Endothelial cell of umbilical vein (primary cell): Measurements from ENCODE around the gene LRRTM3. TPM values are rescaled to one million over a fixed set of nuclear protein-coding genes. Genes with fewer than 3 reads are reported as not detected.

ENCODE experiments used
- BruUV-seq: library from RNA; stranded (reverse); fragments of 400-500 nt; replicated peaks from 2 replicates; lab custom pipeline; 2021; lab: Mats Ljungman, UMichigan
- CTCF ChIA-PET: fragments of 300-600, 350-600 bp; sonication (Branson Sonifier 250); formaldehyde crosslinking; loops from one replicate; lab custom pipeline; 2021; ENCODE audit warnings: antibody characterized with exemption, inconsistent platforms; lab: Charles Lee
- POLR2A ChIA-PET: fragments of 300-600, 350-600 bp; sonication (Branson Sonifier 250); formaldehyde crosslinking; loops from one replicate; lab custom pipeline; 2021; ENCODE audit warnings: antibody characterized with exemption, inconsistent platforms; lab: Charles Lee
- DNase-seq: peaks from one replicate; pipeline ENCODE4 v3.0.0-alpha.2; 2011; ENCODE audit warnings: low read depth, low spot score
- FAIRE-seq: peaks from 2 replicates; lab custom pipeline; 2011; peaks lifted over from hg19 to GRCh38; lab: Jason Lieb, UNC
- H2AFZ ChIP-seq: 2 replicates; pipeline ENCODE4 v1.6.0; 2012; ENCODE audit warnings: low read depth, low read length, control low read depth, inconsistent platforms
- H3K27ac ChIP-seq: 2 replicates; pipeline ENCODE4 v1.5.1; 2011; ENCODE audit warnings: low read depth, mild to moderate bottlenecking, control low read depth, low read length, moderate library complexity; ENCODE audit not compliant: insufficient read depth
- H3K27me3 ChIP-seq, 2 experiments: 2 replicates each; pipeline versions ENCODE4 v1.6.0 to v1.6.1; 2011; ENCODE audit warnings: low read length in 2 of 2, mixed read lengths in 1 of 2; ENCODE audit not compliant: control insufficient read depth in 2 of 2, insufficient read depth in 2 of 2
- H3K36me3 ChIP-seq, 2 experiments: 2 replicates in 1 of 2; 3 replicates in 1 of 2; pipeline ENCODE4 v1.5.1; 2011; ENCODE audit warnings: low read length in 2 of 2, mild to moderate bottlenecking in 1 of 2, moderate library complexity in 1 of 2; ENCODE audit not compliant: control insufficient read depth in 2 of 2, insufficient read depth in 2 of 2; ENCODE audit errors: extremely low read depth in 1 of 2
- H3K4me1 ChIP-seq: 3 replicates; pipeline ENCODE4 v1.5.1; 2011; ENCODE audit warnings: mild to moderate bottlenecking, low read length; ENCODE audit not compliant: control insufficient read depth, insufficient read depth; ENCODE audit errors: extremely low read depth
- H3K4me2 ChIP-seq: 2 replicates; pipeline ENCODE4 v1.6.1; 2011; ENCODE audit warnings: low read length, control low read depth, mixed read lengths; ENCODE audit not compliant: insufficient read depth
- H3K4me3 ChIP-seq, 3 experiments: fragments of 200-600 bp in 1 of 3; sonication (generic), shearing (Covaris generic) in 1 of 3; replicated peaks in 1 of 3; 2 replicates each; pipeline ENCODE4 v1.5.1; 2011 to 2016; ENCODE audit warnings: control low read depth in 3 of 3, low read length in 3 of 3, mild to moderate bottlenecking in 2 of 3, inconsistent platforms in 1 of 3, low read depth in 1 of 3, moderate library complexity in 1 of 3; ENCODE audit not compliant: insufficient read depth in 1 of 3
- H3K79me2 ChIP-seq: 2 replicates; pipeline ENCODE4 v1.6.0; 2012; ENCODE audit warnings: low read length, inconsistent platforms; ENCODE audit not compliant: control insufficient read depth, insufficient read depth
- H3K9ac ChIP-seq: replicated peaks from 2 replicates; pipeline ENCODE3; 2011; ENCODE audit warnings: low read length, control low read depth; ENCODE audit not compliant: insufficient read depth; ENCODE audit errors: extremely low read depth
- H3K9me1 ChIP-seq: replicated peaks from 3 replicates; pipeline ENCODE4 v1.6.0; 2011; ENCODE audit warnings: mild to moderate bottlenecking, low read length; ENCODE audit not compliant: control insufficient read depth, insufficient read depth; ENCODE audit errors: extremely low read depth
- H3K9me3 ChIP-seq: replicated peaks from 2 replicates; pipeline ENCODE4 v1.5.1; 2012; ENCODE audit warnings: low read length, inconsistent platforms; ENCODE audit not compliant: control insufficient read depth, insufficient read depth
- H4K20me1 ChIP-seq: replicated peaks from 2 replicates; pipeline ENCODE3; 2011; ENCODE audit warnings: mild to moderate bottlenecking, low read length; ENCODE audit not compliant: control insufficient read depth, insufficient read depth; ENCODE audit errors: extremely low read depth
- EZH2 ChIP-seq: IDR thresholded peaks from 2 replicates; pipeline ENCODE4 v1.6.1; 2012; ENCODE audit warnings: borderline replicate concordance, low read depth, mild to moderate bottlenecking, moderate library complexity, low read length, inconsistent platforms; ENCODE audit not compliant: severe bottlenecking
- JUN ChIP-seq: IDR thresholded peaks from 2 replicates; pipeline ENCODE4 v1.6.1; 2011; ENCODE audit warnings: borderline replicate concordance, low read depth; ENCODE audit not compliant: insufficient read length, insufficient read depth
- MYC ChIP-seq: IDR thresholded peaks from one replicate; pipeline ENCODE4 v1.6.1; 2011; ENCODE audit warnings: mild to moderate bottlenecking, low read depth, low read length
- POLR2A ChIP-seq: IDR thresholded peaks from 2 replicates; pipeline ENCODE4 v1.6.1; 2012; ENCODE audit warnings: low read depth, mild to moderate bottlenecking, control low read depth, low read length
- dilution Hi-C: fragments of 300-500 bp; cut with MboI; formaldehyde crosslinking; loops from one replicate; pipeline ENCODE4 v1.15.0; 2019; ENCODE audit warnings: low sequenced_read_pairs; ENCODE audit not compliant: extremely low pct_ligation_motif_present
- intact Hi-C: fragments of 100-400 bp; cut with micrococcal nuclease; formaldehyde crosslinking; loops from one replicate; pipeline ENCODE4 v1.10.0; 2022
- polyA plus RNA-seq, 4 experiments: library from polyadenylated mRNA; depleted of rRNA in 3 of 4; stranded (reverse) in 3 of 4; unstranded in 1 of 4; fragments of >200 nt; gene quantifications; 2 replicates each; pipeline versions ENCODE4 v1.2.1 to v1.2.3, GENCODE V29; 2011 to 2012; ENCODE audit warnings: missing spikeins in 1 of 4
- total RNA-seq: library from RNA; stranded (reverse); gene quantifications from 2 replicates; pipeline ENCODE4 v1.2.3, GENCODE V29; 2021
- TF ChIP-seq, protein P1 (sequence below), 2 donors: IDR thresholded peaks; 1 replicate in 1 of 2; 2 replicates in 1 of 2; pipeline ENCODE4 v1.5.1; 2011; ENCODE audit warnings: low read length in 2 of 2, mild to moderate bottlenecking in 2 of 2, moderate library complexity in 2 of 2, control low read depth in 1 of 2, inconsistent platforms in 1 of 2, low read depth in 1 of 2; ENCODE audit not compliant: insufficient read depth in 1 of 2; ENCODE audit errors: extremely low read depth in 1 of 2

The LRRTM3 gene
- total and polyA plus RNA-seq, 2 donors (not counting 3 experiments of a cell fraction or from before 2014, with no cell fraction given), result not detected

DNA sequence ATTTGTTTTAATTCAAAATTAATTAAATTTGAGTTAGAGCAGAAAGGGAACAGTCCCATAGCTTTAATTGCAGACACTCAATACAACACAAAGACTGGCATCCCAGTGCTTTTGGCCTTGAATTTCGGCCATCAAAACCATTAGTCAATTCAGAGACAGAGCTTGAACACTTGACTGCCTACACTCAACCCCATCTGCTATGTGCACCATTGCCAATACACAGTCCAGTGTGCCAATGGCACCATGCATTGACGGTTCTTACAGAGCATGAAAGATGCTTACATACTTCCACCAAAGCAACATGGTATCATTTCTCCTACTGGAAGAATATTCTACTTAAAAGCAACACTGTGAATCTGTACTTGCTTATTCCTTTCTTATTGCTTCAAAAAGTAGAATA lies 43.6 kb upstream of the LRRTM3 start:
- DNase-seq (no peak), FAIRE-seq (no peak)
- no peak overlapping the region for H3K27ac ChIP-seq
- H3K79me2 ChIP-seq, result no peaks in the 10 kb centered on the region
- no peak overlapping the region for H3K9ac ChIP-seq
- no peaks in the 10 kb centered on the region for H3K9me1 ChIP-seq
- no peaks in the 10 kb centered on the region for H4K20me1 ChIP-seq
- ChIA-PET POLR2A (no interaction called here), CTCF (no interaction called here)
- no TSS peak for BruUV-seq
- dilution Hi-C loops, result no loop called here
- no peaks in the 10 kb centered on the region for H3K27me3 ChIP-seq
- no peak overlapping the region for H3K4me3 ChIP-seq
- intact Hi-C loops, result no loop called here
- H3K9me3 ChIP-seq, result no peaks in the 10 kb centered on the region
- no peaks in the 10 kb centered on the region for H3K36me3 ChIP-seq
- no peaks in the 10 kb centered on the region for H3K4me1 ChIP-seq
- no peak for TF ChIP-seq POLR2A
- H3K4me2 ChIP-seq, result no peak overlapping the region
- H2AFZ ChIP-seq, result no peak overlapping the region

DNA sequence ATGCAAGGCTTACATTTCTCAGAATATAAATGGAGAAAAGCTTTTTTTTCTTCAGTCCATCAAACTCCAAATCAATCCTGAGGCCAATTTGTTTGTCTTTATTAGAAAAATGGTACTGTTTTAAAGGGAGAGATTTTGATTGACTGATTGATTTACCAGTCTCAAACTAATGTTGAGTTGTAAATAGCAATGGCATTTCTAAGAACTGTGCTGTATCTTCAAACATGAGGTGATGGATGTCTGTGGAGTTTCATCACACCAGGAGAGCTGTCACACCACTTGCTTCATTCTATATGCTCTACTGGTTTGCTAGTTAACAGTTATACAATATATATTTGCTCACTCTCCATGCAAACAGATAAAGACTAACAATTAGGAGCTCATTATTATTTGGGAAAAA lies 39.0 kb upstream of the LRRTM3 start:
- no peaks in the 10 kb centered on the region for H3K4me1 ChIP-seq
- H3K4me3 ChIP-seq, result no peak overlapping the region
- TF ChIP-seq, protein P1, sequence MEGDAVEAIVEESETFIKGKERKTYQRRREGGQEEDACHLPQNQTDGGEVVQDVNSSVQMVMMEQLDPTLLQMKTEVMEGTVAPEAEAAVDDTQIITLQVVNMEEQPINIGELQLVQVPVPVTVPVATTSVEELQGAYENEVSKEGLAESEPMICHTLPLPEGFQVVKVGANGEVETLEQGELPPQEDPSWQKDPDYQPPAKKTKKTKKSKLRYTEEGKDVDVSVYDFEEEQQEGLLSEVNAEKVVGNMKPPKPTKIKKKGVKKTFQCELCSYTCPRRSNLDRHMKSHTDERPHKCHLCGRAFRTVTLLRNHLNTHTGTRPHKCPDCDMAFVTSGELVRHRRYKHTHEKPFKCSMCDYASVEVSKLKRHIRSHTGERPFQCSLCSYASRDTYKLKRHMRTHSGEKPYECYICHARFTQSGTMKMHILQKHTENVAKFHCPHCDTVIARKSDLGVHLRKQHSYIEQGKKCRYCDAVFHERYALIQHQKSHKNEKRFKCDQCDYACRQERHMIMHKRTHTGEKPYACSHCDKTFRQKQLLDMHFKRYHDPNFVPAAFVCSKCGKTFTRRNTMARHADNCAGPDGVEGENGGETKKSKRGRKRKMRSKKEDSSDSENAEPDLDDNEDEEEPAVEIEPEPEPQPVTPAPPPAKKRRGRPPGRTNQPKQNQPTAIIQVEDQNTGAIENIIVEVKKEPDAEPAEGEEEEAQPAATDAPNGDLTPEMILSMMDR (IDR thresholded peaks at IDR 0.05; ENCODE audit: extremely low read depth in 1 of 2, insufficient read depth in 1 of 2, low read depth in 1 of 2, low read length in 2 of 2), result no peak
- no peak for TF ChIP-seq JUN
- no peak for TF ChIP-seq MYC
- TF ChIP-seq EZH2, result no peak
- no peak for TF ChIP-seq POLR2A
- H3K9ac ChIP-seq, result no peak overlapping the region
- H3K79me2 ChIP-seq, result no peaks in the 10 kb centered on the region
- H2AFZ ChIP-seq, result no peak overlapping the region
- DNase-seq (no peak), FAIRE-seq (no peak)
- BruUV-seq, result no TSS peak
- ChIA-PET CTCF (no interaction called here), POLR2A (no interaction called here)
- H3K4me2 ChIP-seq, result no peak overlapping the region
- dilution Hi-C loops (no loop called here), intact Hi-C loops (no loop called here)
- no peaks in the 10 kb centered on the region for H3K27me3 ChIP-seq
- no peaks in the 10 kb centered on the region for H3K9me1 ChIP-seq
- H3K9me3 ChIP-seq, result no peaks in the 10 kb centered on the region
- H3K36me3 ChIP-seq, result no peaks in the 10 kb centered on the region
- H3K27ac ChIP-seq, result no peak overlapping the region
- no peaks in the 10 kb centered on the region for H4K20me1 ChIP-seq
